ENCODE measurements around the gene FGGY. TPM values are rescaled to one million over a fixed set of nuclear protein-coding genes. Genes with fewer than 3 reads are reported as not detected.
"Not testable (repeated sequence)": the region's sequence is repeated elsewhere in the genome, so short reads cannot be mapped to it uniquely, and the experiment has no call there.

FGGY gene
- total RNA-seq, 1 experiment from 2014 or later, result 6.4 TPM

DNA sequence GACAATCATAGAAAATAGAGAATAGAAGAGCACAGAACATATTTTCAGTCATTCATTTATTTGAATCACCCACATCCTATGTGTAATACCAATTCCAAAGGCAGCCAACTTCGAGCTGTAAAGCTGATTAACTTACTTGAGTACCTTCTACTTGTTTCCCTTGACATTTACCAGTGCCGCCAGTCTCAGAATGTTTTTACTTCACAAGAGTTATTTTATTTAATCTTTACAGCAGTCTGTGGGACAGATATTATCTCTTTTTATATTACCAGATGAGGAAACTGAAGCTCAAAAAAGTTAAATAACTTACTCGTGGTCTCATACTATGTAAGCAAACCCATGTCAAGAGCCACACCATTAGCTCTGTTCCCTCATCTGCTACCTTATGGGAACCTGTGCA lies 56.6 kb downstream of the FGGY start:
- ChIA-PET POLR2A (no interaction called here), CTCF (no interaction called here)
- TF ChIP-seq, protein P1, sequence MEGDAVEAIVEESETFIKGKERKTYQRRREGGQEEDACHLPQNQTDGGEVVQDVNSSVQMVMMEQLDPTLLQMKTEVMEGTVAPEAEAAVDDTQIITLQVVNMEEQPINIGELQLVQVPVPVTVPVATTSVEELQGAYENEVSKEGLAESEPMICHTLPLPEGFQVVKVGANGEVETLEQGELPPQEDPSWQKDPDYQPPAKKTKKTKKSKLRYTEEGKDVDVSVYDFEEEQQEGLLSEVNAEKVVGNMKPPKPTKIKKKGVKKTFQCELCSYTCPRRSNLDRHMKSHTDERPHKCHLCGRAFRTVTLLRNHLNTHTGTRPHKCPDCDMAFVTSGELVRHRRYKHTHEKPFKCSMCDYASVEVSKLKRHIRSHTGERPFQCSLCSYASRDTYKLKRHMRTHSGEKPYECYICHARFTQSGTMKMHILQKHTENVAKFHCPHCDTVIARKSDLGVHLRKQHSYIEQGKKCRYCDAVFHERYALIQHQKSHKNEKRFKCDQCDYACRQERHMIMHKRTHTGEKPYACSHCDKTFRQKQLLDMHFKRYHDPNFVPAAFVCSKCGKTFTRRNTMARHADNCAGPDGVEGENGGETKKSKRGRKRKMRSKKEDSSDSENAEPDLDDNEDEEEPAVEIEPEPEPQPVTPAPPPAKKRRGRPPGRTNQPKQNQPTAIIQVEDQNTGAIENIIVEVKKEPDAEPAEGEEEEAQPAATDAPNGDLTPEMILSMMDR (IDR thresholded peaks at IDR 0.05; ENCODE audit: insufficient read depth in 1 of 2, low read depth in 1 of 2, low read length in 1 of 2, severe bottlenecking in 1 of 2, unreplicated experiment in 1 of 2), result no peak
- DNase-seq, result no peak
- Mint-ChIP-seq H3K4me1 (ENCODE audit: low read depth, unreplicated experiment) (peaks cover 6% of the 10 kb centered on the region), H3K36me3 (ENCODE audit: insufficient read depth, unreplicated experiment) (no peaks in the 10 kb centered on the region), H3K27ac (ENCODE audit: unreplicated experiment) (no peak overlapping the region), H3K4me3 (ENCODE audit: unreplicated experiment) (no peak overlapping the region), H3K9me3 (ENCODE audit: unreplicated experiment) (no peaks in the 10 kb centered on the region), H3K27me3 (ENCODE audit: insufficient read depth, unreplicated experiment) (no peaks in the 10 kb centered on the region)
- Histone ChIP-seq H3K9me3 (no peaks in the 10 kb centered on the region), H3K27me3 (replicated peaks; ENCODE audit: control insufficient read depth, insufficient read depth, low read length) (no peaks in the 10 kb centered on the region), H3K4me3 (ENCODE audit: low read depth, low read length) (no peak overlapping the region), H3K4me1 (no peaks in the 10 kb centered on the region), H3K36me3 (ENCODE audit: control insufficient read depth, insufficient read depth, low read length) (no peaks in the 10 kb centered on the region)
- intact Hi-C loops (cut with micrococcal nuclease; ENCODE audit: unreplicated experiment), result no loop called here
- no TSS peak for BruUV-seq (replicated peaks)

DNA sequence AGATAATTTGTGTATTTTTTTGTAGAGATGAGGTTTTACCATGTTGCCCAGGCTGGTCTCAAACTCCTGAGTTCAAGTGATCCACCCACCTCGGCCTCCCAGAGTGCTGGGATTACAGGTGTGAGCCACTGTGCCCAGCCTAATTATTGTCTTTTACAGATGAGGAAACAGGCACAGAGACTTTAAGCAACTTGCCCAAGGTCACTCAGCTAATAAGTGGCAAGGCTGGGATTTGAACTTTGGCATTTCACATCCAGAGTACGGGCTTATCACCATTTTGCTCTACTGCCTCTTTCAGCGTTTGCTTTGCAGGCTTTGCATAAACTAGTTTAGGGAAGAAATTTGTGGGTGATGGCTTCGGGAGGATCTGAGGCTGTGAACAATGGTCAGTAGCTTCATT lies 57.3 kb downstream of the FGGY start:
- BruUV-seq (replicated peaks); H3K27me3 ChIP-seq (replicated peaks; ENCODE audit: control insufficient read depth, insufficient read depth, low read length); H3K27me3 Mint-ChIP-seq (ENCODE audit: insufficient read depth, unreplicated experiment); H3K4me3 Mint-ChIP-seq (ENCODE audit: unreplicated experiment); H3K27ac Mint-ChIP-seq (ENCODE audit: unreplicated experiment); H3K4me1 ChIP-seq; H3K36me3 ChIP-seq (ENCODE audit: control insufficient read depth, insufficient read depth, low read length); POLR2A ChIA-PET; H3K9me3 ChIP-seq; H3K9me3 Mint-ChIP-seq (ENCODE audit: unreplicated experiment); H3K4me3 ChIP-seq (ENCODE audit: low read depth, low read length); intact Hi-C loops (cut with micrococcal nuclease; ENCODE audit: unreplicated experiment); CTCF ChIA-PET; H3K4me1 Mint-ChIP-seq (ENCODE audit: low read depth, unreplicated experiment); DNase-seq; H3K36me3 Mint-ChIP-seq (ENCODE audit: insufficient read depth, unreplicated experiment): not testable (repeated sequence)

- H3K4me1 Mint-ChIP-seq (ENCODE audit: low read depth, unreplicated experiment), result peaks cover 6% of the 10 kb centered on the region
- POLR2A ChIA-PET, result interaction anchor here (0.6 kb wide), 1 partner anchor 255 kb away, joined by 3 read pairs; no protein-coding TSS in a partner anchor
Measured at GRCh38 chr1:59354709-59355337, 57.9 kb downstream of the FGGY start.

More at GRCh38 chr1:59354709-59355337, 57.9 kb downstream of the FGGY start:
- Mint-ChIP-seq H3K36me3 (ENCODE audit: insufficient read depth, unreplicated experiment) (no peaks in the 10 kb centered on the region), H3K4me3 (ENCODE audit: unreplicated experiment) (no peak overlapping the region), H3K27ac (ENCODE audit: unreplicated experiment) (no peak overlapping the region), H3K9me3 (ENCODE audit: unreplicated experiment) (no peaks in the 10 kb centered on the region), H3K27me3 (ENCODE audit: insufficient read depth, unreplicated experiment) (no peaks in the 10 kb centered on the region)
- Histone ChIP-seq H3K9me3 (no peaks in the 10 kb centered on the region), H3K36me3 (ENCODE audit: control insufficient read depth, insufficient read depth, low read length) (no peaks in the 10 kb centered on the region), H3K4me3 (ENCODE audit: low read depth, low read length) (no peak overlapping the region), H3K4me1 (no peaks in the 10 kb centered on the region), H3K27me3 (replicated peaks; ENCODE audit: control insufficient read depth, insufficient read depth, low read length) (no peaks in the 10 kb centered on the region)
- TF ChIP-seq, protein P1 (IDR thresholded peaks at IDR 0.05; ENCODE audit: insufficient read depth in 1 of 2, low read depth in 1 of 2, low read length in 1 of 2, severe bottlenecking in 1 of 2, unreplicated experiment in 1 of 2), result no peak
- BruUV-seq (replicated peaks), result no TSS peak
- DNase-seq, result no peak
- CTCF ChIA-PET, result no interaction called here
- intact Hi-C loops (cut with micrococcal nuclease; ENCODE audit: unreplicated experiment), result no loop called here

All from Caco-2 (cell line).